Endothelial cell of umbilical vein (primary cell): Measurements from ENCODE around the gene HDLBP. TPM values are rescaled to one million over a fixed set of nuclear protein-coding genes. Genes with fewer than 3 reads are reported as not detected.
"Not testable (repeated sequence)": the region's sequence is repeated elsewhere in the genome, so short reads cannot be mapped to it uniquely, and the experiment has no call there.

ENCODE experiments used
- BruUV-seq: library from RNA; stranded (reverse); fragments of 400-500 nt; replicated peaks from 2 replicates; lab custom pipeline; 2021; lab: Mats Ljungman, UMichigan
- CTCF ChIA-PET: fragments of 300-600, 350-600 bp; sonication (Branson Sonifier 250); formaldehyde crosslinking; loops from one replicate; lab custom pipeline; 2021; ENCODE audit warnings: antibody characterized with exemption, inconsistent platforms; lab: Charles Lee
- POLR2A ChIA-PET: fragments of 300-600, 350-600 bp; sonication (Branson Sonifier 250); formaldehyde crosslinking; loops from one replicate; lab custom pipeline; 2021; ENCODE audit warnings: antibody characterized with exemption, inconsistent platforms; lab: Charles Lee
- DNase-seq: peaks from one replicate; pipeline ENCODE4 v3.0.0-alpha.2; 2011; ENCODE audit warnings: low read depth, low spot score
- FAIRE-seq: peaks from 2 replicates; lab custom pipeline; 2011; peaks lifted over from hg19 to GRCh38; lab: Jason Lieb, UNC
- H2AFZ ChIP-seq: 2 replicates; pipeline ENCODE4 v1.6.0; 2012; ENCODE audit warnings: low read depth, low read length, control low read depth, inconsistent platforms
- H3K27ac ChIP-seq: 2 replicates; pipeline ENCODE4 v1.5.1; 2011; ENCODE audit warnings: low read depth, mild to moderate bottlenecking, control low read depth, low read length, moderate library complexity; ENCODE audit not compliant: insufficient read depth
- H3K27me3 ChIP-seq, 2 experiments: 2 replicates each; pipeline versions ENCODE4 v1.6.0 to v1.6.1; 2011; ENCODE audit warnings: low read length in 2 of 2, mixed read lengths in 1 of 2; ENCODE audit not compliant: control insufficient read depth in 2 of 2, insufficient read depth in 2 of 2
- H3K36me3 ChIP-seq, 2 experiments: 2 replicates in 1 of 2; 3 replicates in 1 of 2; pipeline ENCODE4 v1.5.1; 2011; ENCODE audit warnings: low read length in 2 of 2, mild to moderate bottlenecking in 1 of 2, moderate library complexity in 1 of 2; ENCODE audit not compliant: control insufficient read depth in 2 of 2, insufficient read depth in 2 of 2; ENCODE audit errors: extremely low read depth in 1 of 2
- H3K4me1 ChIP-seq: 3 replicates; pipeline ENCODE4 v1.5.1; 2011; ENCODE audit warnings: mild to moderate bottlenecking, low read length; ENCODE audit not compliant: control insufficient read depth, insufficient read depth; ENCODE audit errors: extremely low read depth
- H3K4me2 ChIP-seq: 2 replicates; pipeline ENCODE4 v1.6.1; 2011; ENCODE audit warnings: low read length, control low read depth, mixed read lengths; ENCODE audit not compliant: insufficient read depth
- H3K4me3 ChIP-seq, 3 experiments: fragments of 200-600 bp in 1 of 3; sonication (generic), shearing (Covaris generic) in 1 of 3; replicated peaks in 1 of 3; 2 replicates each; pipeline ENCODE4 v1.5.1; 2011 to 2016; ENCODE audit warnings: control low read depth in 3 of 3, low read length in 3 of 3, mild to moderate bottlenecking in 2 of 3, inconsistent platforms in 1 of 3, low read depth in 1 of 3, moderate library complexity in 1 of 3; ENCODE audit not compliant: insufficient read depth in 1 of 3
- H3K79me2 ChIP-seq: 2 replicates; pipeline ENCODE4 v1.6.0; 2012; ENCODE audit warnings: low read length, inconsistent platforms; ENCODE audit not compliant: control insufficient read depth, insufficient read depth
- H3K9ac ChIP-seq: replicated peaks from 2 replicates; pipeline ENCODE3; 2011; ENCODE audit warnings: low read length, control low read depth; ENCODE audit not compliant: insufficient read depth; ENCODE audit errors: extremely low read depth
- H3K9me1 ChIP-seq: replicated peaks from 3 replicates; pipeline ENCODE4 v1.6.0; 2011; ENCODE audit warnings: mild to moderate bottlenecking, low read length; ENCODE audit not compliant: control insufficient read depth, insufficient read depth; ENCODE audit errors: extremely low read depth
- H3K9me3 ChIP-seq: replicated peaks from 2 replicates; pipeline ENCODE4 v1.5.1; 2012; ENCODE audit warnings: low read length, inconsistent platforms; ENCODE audit not compliant: control insufficient read depth, insufficient read depth
- H4K20me1 ChIP-seq: replicated peaks from 2 replicates; pipeline ENCODE3; 2011; ENCODE audit warnings: mild to moderate bottlenecking, low read length; ENCODE audit not compliant: control insufficient read depth, insufficient read depth; ENCODE audit errors: extremely low read depth
- EZH2 ChIP-seq: IDR thresholded peaks from 2 replicates; pipeline ENCODE4 v1.6.1; 2012; ENCODE audit warnings: borderline replicate concordance, low read depth, mild to moderate bottlenecking, moderate library complexity, low read length, inconsistent platforms; ENCODE audit not compliant: severe bottlenecking
- FOS ChIP-seq: IDR thresholded peaks from 2 replicates; pipeline ENCODE4 v1.6.1; 2011; ENCODE audit warnings: mild to moderate bottlenecking, low read length, moderate library complexity, borderline replicate concordance; ENCODE audit not compliant: insufficient read depth
- GATA2 ChIP-seq: IDR thresholded peaks from 2 replicates; pipeline ENCODE4 v1.7.0; 2011; ENCODE audit warnings: low read depth, mild to moderate bottlenecking, moderate library complexity, mixed read lengths, low read length; ENCODE audit not compliant: insufficient read length, insufficient read depth
- JUN ChIP-seq: IDR thresholded peaks from 2 replicates; pipeline ENCODE4 v1.6.1; 2011; ENCODE audit warnings: borderline replicate concordance, low read depth; ENCODE audit not compliant: insufficient read length, insufficient read depth
- MYC ChIP-seq: IDR thresholded peaks from one replicate; pipeline ENCODE4 v1.6.1; 2011; ENCODE audit warnings: mild to moderate bottlenecking, low read depth, low read length
- POLR2A ChIP-seq: IDR thresholded peaks from 2 replicates; pipeline ENCODE4 v1.6.1; 2012; ENCODE audit warnings: low read depth, mild to moderate bottlenecking, control low read depth, low read length
- POLR2AphosphoS5 ChIP-seq: IDR thresholded peaks from 2 replicates; pipeline ENCODE4 v1.6.1; 2012; ENCODE audit warnings: low read depth, mild to moderate bottlenecking, control low read depth, low read length, moderate library complexity; ENCODE audit not compliant: insufficient read depth
- dilution Hi-C: fragments of 300-500 bp; cut with MboI; formaldehyde crosslinking; loops from one replicate; pipeline ENCODE4 v1.15.0; 2019; ENCODE audit warnings: low sequenced_read_pairs; ENCODE audit not compliant: extremely low pct_ligation_motif_present
- intact Hi-C: fragments of 100-400 bp; cut with micrococcal nuclease; formaldehyde crosslinking; loops from one replicate; pipeline ENCODE4 v1.10.0; 2022
- polyA plus RNA-seq, 4 experiments: library from polyadenylated mRNA; depleted of rRNA in 3 of 4; stranded (reverse) in 3 of 4; unstranded in 1 of 4; fragments of >200 nt; gene quantifications; 2 replicates each; pipeline versions ENCODE4 v1.2.1 to v1.2.3, GENCODE V29; 2011 to 2012; ENCODE audit warnings: missing spikeins in 1 of 4
- total RNA-seq: library from RNA; stranded (reverse); gene quantifications from 2 replicates; pipeline ENCODE4 v1.2.3, GENCODE V29; 2021
- TF ChIP-seq, protein P1 (sequence below): IDR thresholded peaks from 2 replicates; pipeline ENCODE4 v1.6.1; 2011; ENCODE audit not compliant: insufficient read depth, insufficient read length
- TF ChIP-seq, protein P2 (sequence below), 2 donors: IDR thresholded peaks; 1 replicate in 1 of 2; 2 replicates in 1 of 2; pipeline ENCODE4 v1.5.1; 2011; ENCODE audit warnings: low read length in 2 of 2, mild to moderate bottlenecking in 2 of 2, moderate library complexity in 2 of 2, control low read depth in 1 of 2, inconsistent platforms in 1 of 2, low read depth in 1 of 2; ENCODE audit not compliant: insufficient read depth in 1 of 2; ENCODE audit errors: extremely low read depth in 1 of 2

The HDLBP gene
- total and polyA plus RNA-seq, 2 donors (not counting 3 experiments of a cell fraction or from before 2014, with no cell fraction given): 379 to 569 TPM

- Histone ChIP-seq H3K9me1 (no peaks in the 10 kb centered on the region), H3K9me3 (no peaks in the 10 kb centered on the region), H3K36me3 (no peaks in the 10 kb centered on the region), H4K20me1 (no peaks in the 10 kb centered on the region), H3K27me3 (no peaks in the 10 kb centered on the region), H3K4me1 (no peaks in the 10 kb centered on the region), H3K9ac (no peak overlapping the region), H3K4me2 (no peak overlapping the region), H3K27ac (no peak overlapping the region), H2AFZ (no peak overlapping the region), H3K79me2 (no peaks in the 10 kb centered on the region), H3K4me3 (no peak overlapping the region)
- intact Hi-C loops (no loop called here), dilution Hi-C loops (no loop called here)
- no peak for TF ChIP-seq MYC
- TF ChIP-seq FOS: no peak
- TF ChIP-seq, protein P1, sequence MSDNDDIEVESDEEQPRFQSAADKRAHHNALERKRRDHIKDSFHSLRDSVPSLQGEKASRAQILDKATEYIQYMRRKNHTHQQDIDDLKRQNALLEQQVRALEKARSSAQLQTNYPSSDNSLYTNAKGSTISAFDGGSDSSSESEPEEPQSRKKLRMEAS: no peak
- no peak for TF ChIP-seq GATA2
- TF ChIP-seq, protein P2, sequence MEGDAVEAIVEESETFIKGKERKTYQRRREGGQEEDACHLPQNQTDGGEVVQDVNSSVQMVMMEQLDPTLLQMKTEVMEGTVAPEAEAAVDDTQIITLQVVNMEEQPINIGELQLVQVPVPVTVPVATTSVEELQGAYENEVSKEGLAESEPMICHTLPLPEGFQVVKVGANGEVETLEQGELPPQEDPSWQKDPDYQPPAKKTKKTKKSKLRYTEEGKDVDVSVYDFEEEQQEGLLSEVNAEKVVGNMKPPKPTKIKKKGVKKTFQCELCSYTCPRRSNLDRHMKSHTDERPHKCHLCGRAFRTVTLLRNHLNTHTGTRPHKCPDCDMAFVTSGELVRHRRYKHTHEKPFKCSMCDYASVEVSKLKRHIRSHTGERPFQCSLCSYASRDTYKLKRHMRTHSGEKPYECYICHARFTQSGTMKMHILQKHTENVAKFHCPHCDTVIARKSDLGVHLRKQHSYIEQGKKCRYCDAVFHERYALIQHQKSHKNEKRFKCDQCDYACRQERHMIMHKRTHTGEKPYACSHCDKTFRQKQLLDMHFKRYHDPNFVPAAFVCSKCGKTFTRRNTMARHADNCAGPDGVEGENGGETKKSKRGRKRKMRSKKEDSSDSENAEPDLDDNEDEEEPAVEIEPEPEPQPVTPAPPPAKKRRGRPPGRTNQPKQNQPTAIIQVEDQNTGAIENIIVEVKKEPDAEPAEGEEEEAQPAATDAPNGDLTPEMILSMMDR (IDR thresholded peaks at IDR 0.05; ENCODE audit: extremely low read depth in 1 of 2, insufficient read depth in 1 of 2, low read depth in 1 of 2, low read length in 2 of 2): no peak
- TF ChIP-seq EZH2: no peak
- no peak for TF ChIP-seq JUN
- TF ChIP-seq POLR2A: no peak
- no peak for TF ChIP-seq POLR2AphosphoS5
- DNase-seq (no peak), FAIRE-seq (no peak)
- POLR2A ChIA-PET: no interaction called here
- BruUV-seq: no TSS peak
- CTCF ChIA-PET: no interaction called here
These were observed 117.5 kb downstream of the HDLBP start for GRCh38 chr2:241197947-241198346.

DNA sequence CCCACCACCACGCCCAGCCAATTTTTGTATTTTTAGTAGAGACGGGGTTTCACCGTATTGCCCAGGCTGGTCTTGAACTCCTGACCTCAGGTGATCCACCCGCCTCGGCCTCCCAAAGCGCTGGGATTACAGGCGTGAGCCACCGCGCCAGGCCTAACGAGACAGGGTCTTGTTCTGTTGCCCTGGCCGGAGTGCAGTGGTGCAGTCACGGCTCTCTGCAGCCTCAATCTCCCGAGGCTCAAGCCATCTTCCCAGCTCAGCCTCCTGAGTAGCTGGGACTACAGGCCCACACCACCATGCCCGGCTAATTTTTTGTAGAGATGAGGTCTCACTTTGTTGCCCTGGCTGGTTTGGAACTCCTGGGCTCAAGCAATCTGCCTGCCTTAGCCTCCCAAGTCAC is 118.2 kb downstream of the HDLBP start:
- H3K9ac ChIP-seq, H3K4me2 ChIP-seq, POLR2A ChIA-PET, H3K9me3 ChIP-seq, dilution Hi-C loops, H3K79me2 ChIP-seq, H3K9me1 ChIP-seq, H3K4me1 ChIP-seq, H3K36me3 ChIP-seq, H3K27me3 ChIP-seq, H3K4me3 ChIP-seq, intact Hi-C loops, BruUV-seq, H3K27ac ChIP-seq, CTCF ChIA-PET, H4K20me1 ChIP-seq, DNase-seq, H2AFZ ChIP-seq, FAIRE-seq: not testable (repeated sequence)
